ENCODE data around the gene ADARB1. TPM values are rescaled to one million over a fixed set of nuclear protein-coding genes. Genes with fewer than 3 reads are reported as not detected.

Gene ADARB1
- total RNA-seq, 1 experiment from 2014 or later, result 29.6 TPM

- no peak for DNase-seq (ENCODE audit: low read depth)
These were observed 189.9 kb downstream of the ADARB1 start for GRCh38 chr21:45264146-45264911.

GRCh38 chr21:45264912-45265515 lies 190.6 kb downstream of the ADARB1 start:
- DNase-seq (ENCODE audit: low read depth), result no peak

GRCh38 chr21:45265721-45266517 lies 191.5 kb downstream of the ADARB1 start:
- DNase-seq (ENCODE audit: low read depth), result no peak

GRCh38 chr21:45266518-45267389 lies 192.4 kb downstream of the ADARB1 start:
- no peak for DNase-seq (ENCODE audit: low read depth)

- no peak for DNase-seq (ENCODE audit: low read depth)
These were observed 193.0 kb downstream of the ADARB1 start for GRCh38 chr21:45267390-45267760.

- DNase-seq (ENCODE audit: low read depth), result no peak
These were observed 195.5 kb downstream of the ADARB1 start for GRCh38 chr21:45269861-45270260.

- DNase-seq (ENCODE audit: low read depth), result no peak
These were observed 196.0 kb downstream of the ADARB1 start for GRCh38 chr21:45270306-45270821.

Other genes with a start within 250 kb of the ADARB1 start
- 496 and 531 TPM in 2 replicates for gene PTTG1IP, start 200.9 kb upstream of the ADARB1 start, total RNA-seq (2014; rRNA removed)
- gene ITGB2, start 153.7 kb upstream of the ADARB1 start, total RNA-seq (2014; rRNA removed), result 3.7 and 3.8 TPM in 2 replicates
- 21.2 and 24.9 TPM in 2 replicates for gene SLX9, start 134.6 kb upstream of the ADARB1 start, total RNA-seq (2014; rRNA removed)
- 25.5 and 31.3 TPM in 2 replicates for gene POFUT2, start 213.3 kb downstream of the ADARB1 start, total RNA-seq (2014; rRNA removed)